SU-DHL-6 (cell line): ENCODE measurements around the gene ABCA3.

ENCODE experiments used
- H2AFZ ChIP-seq: fragments of 200-600 bp; sonication (generic); 2 replicates; pipeline ENCODE4 v1.6.1; 2014; ENCODE audit warnings: low read depth, mild to moderate bottlenecking, moderate library complexity, mixed read lengths, antibody characterized with exemption, low read length; ENCODE audit not compliant: severe bottlenecking
- H3F3A ChIP-seq: fragments of 200-600 bp; shearing (Covaris generic); 2 replicates; pipeline ENCODE4 v1.6.0; 2016; ENCODE audit warnings: antibody characterized with exemption, mild to moderate bottlenecking; ENCODE audit not compliant: insufficient read depth
- H3K27ac ChIP-seq: fragments of 200-600 bp; sonication (generic); 2 replicates; pipeline ENCODE4 v1.5.1; 2016; ENCODE audit warnings: low read depth, mild to moderate bottlenecking, low read length, moderate library complexity, mixed read lengths
- H3K27me3 ChIP-seq: fragments of 200-600 bp; sonication (generic), shearing (Covaris generic); 2 replicates; pipeline ENCODE4 v1.6.0; 2014; ENCODE audit warnings: mild to moderate bottlenecking, low read length
- H3K36me3 ChIP-seq: fragments of 200-600 bp; sonication (generic); 2 replicates; pipeline ENCODE4 v1.6.1; 2014; ENCODE audit warnings: mild to moderate bottlenecking, low read length, mixed read lengths
- H3K4me2 ChIP-seq: fragments of 300-600, 200-600 bp; shearing (Covaris generic), sonication (generic); 2 replicates; pipeline ENCODE4 v1.6.0; 2014; ENCODE audit warnings: low read length, low read depth, mild to moderate bottlenecking; ENCODE audit not compliant: poor library complexity, severe bottlenecking
- H3K4me3 ChIP-seq: fragments of 200-600 bp; sonication (generic); 2 replicates; pipeline ENCODE4 v1.5.1; 2014; ENCODE audit warnings: antibody characterized with exemption, low read length, mild to moderate bottlenecking, mixed read lengths; ENCODE audit not compliant: insufficient read depth, poor library complexity, severe bottlenecking
- H3K79me2 ChIP-seq: fragments of 200-600 bp; sonication (generic); 2 replicates; pipeline ENCODE4 v1.6.1; 2014; ENCODE audit warnings: mild to moderate bottlenecking, low read length, moderate library complexity; ENCODE audit not compliant: insufficient read depth
- H3K9ac ChIP-seq: fragments of 200-600 bp; sonication (generic); 2 replicates; pipeline ENCODE4 v1.7.0; 2014; ENCODE audit warnings: mild to moderate bottlenecking, low read length
- H3K9me2 ChIP-seq: fragments of 200-600 bp; sonication (generic); replicated peaks from 2 replicates; pipeline ENCODE4 v1.6.1; 2014; ENCODE audit warnings: low read length; ENCODE audit not compliant: insufficient read depth
- H3K9me3 ChIP-seq: fragments of 200-600 bp; sonication (generic); 2 replicates; pipeline ENCODE4 v1.6.1; 2014; ENCODE audit warnings: low read length, mixed read lengths; ENCODE audit not compliant: insufficient read depth
- H4K20me1 ChIP-seq: fragments of 200-600 bp; sonication (generic); 2 replicates; pipeline ENCODE4 v1.6.1; 2014; ENCODE audit warnings: low read depth, mild to moderate bottlenecking, antibody characterized with exemption, low read length, moderate library complexity, mixed read lengths
- CTCF ChIP-seq: fragments of 200-600 bp; sonication (generic); IDR thresholded peaks from one replicate; pipeline ENCODE4 v1.5.1; 2017; ENCODE audit warnings: antibody characterized with exemption, mild to moderate bottlenecking, low read length, moderate library complexity; ENCODE audit not compliant: insufficient read depth, poor library complexity, severe bottlenecking
- EZH2phosphoT487 ChIP-seq: fragments of 200-600 bp; sonication (generic), shearing (Covaris generic); conservative IDR thresholded peaks from 2 replicates; pipeline ENCODE4 v1.6.1; 2018; ENCODE audit warnings: mild to moderate bottlenecking, antibody characterized with exemption, low read length, moderate library complexity, mixed read lengths

Gene ABCA3

DNA sequence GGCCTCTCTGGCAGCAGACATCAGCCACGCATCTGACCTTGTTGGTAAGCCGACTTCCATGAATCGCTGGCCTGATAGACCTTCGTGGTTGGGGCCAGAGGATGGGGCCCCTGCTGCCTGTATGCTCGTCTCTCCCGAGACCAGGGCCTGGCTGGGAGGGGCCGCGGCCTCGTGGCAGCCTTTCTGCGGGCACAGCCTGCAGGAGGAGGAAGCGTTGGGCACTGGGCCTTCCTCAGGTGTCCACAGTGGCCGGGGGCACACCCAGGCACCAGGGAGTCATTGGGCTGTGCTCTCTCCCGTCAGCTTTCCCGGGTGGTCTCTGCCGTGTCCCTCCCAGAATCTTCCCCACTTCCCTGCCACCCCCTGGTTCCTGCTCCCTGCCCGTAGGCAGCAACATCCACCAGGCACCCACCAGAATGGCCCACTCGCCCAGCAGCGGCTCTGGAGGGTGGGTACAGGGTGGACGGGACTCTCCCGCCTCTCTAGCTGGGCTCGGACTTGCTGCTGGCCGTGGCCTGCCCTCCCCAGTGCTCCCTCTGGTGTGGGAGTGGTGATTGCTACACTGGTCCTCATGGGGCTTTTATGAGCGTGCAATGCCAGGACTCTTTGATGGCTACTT lies 110.8 kb downstream of the ABCA3 start:
- Histone ChIP-seq H3K9me2 (no peaks in the 10 kb centered on the region), H3K4me3 (no peak overlapping the region), H3K36me3 (no peaks in the 10 kb centered on the region), H3F3A (no peaks in the 10 kb centered on the region), H3K9me3 (no peaks in the 10 kb centered on the region), H2AFZ (no peak overlapping the region), H3K9ac (no peak overlapping the region), H4K20me1 (no peaks in the 10 kb centered on the region), H3K27me3 (no peaks in the 10 kb centered on the region), H3K27ac (no peak overlapping the region), H3K4me2 (no peak overlapping the region), H3K79me2 (peaks cover 33% of the 10 kb centered on the region)
- TF ChIP-seq EZH2phosphoT487 = no peak

DNA sequence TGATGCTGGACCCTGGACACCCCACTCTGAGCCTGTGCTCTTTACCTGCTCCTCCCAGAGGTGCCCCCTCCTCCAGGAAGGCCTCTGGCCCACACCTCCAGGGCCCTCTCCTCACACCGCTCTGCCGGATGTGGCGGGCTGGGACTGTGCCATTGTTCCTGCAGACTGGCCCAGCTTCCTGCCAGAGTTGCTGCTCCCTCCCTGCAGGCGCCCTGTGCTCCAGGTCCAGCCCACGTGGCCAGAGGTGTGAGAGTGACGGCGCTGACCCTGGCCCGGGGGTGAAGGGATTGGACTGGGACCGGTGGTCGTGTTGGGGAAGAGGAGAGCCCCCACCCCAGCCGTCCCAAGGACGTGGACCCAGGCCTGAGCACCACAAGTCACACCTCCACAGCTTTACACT lies 111.4 kb downstream of the ABCA3 start:
- no peaks in the 10 kb centered on the region for H3K9me2 ChIP-seq
- H4K20me1 ChIP-seq = no peaks in the 10 kb centered on the region
- no peak overlapping the region for H3K4me2 ChIP-seq
- 0 out of 2 replicates have a peak, but pooled peaks cover 3% of the 10 kb centered on the region for H3F3A ChIP-seq
- H3K27ac ChIP-seq = no peak overlapping the region
- no peak overlapping the region for H3K9ac ChIP-seq
- no peak overlapping the region for H3K4me3 ChIP-seq
- TF ChIP-seq CTCF = no peak
- no peak for TF ChIP-seq EZH2phosphoT487
- no peaks in the 10 kb centered on the region for H3K36me3 ChIP-seq
- H3K79me2 ChIP-seq = peaks cover 40% of the 10 kb centered on the region
- H3K9me3 ChIP-seq = no peaks in the 10 kb centered on the region
- H2AFZ ChIP-seq = no peak overlapping the region
- no peaks in the 10 kb centered on the region for H3K27me3 ChIP-seq

- Histone ChIP-seq H3K27ac (no peak overlapping the region), H3K9me3 (no peaks in the 10 kb centered on the region), H3K27me3 (no peaks in the 10 kb centered on the region), H3K36me3 (no peaks in the 10 kb centered on the region), H3K4me2 (no peak overlapping the region), H2AFZ (no peak overlapping the region), H4K20me1 (no peaks in the 10 kb centered on the region), H3K9me2 (no peaks in the 10 kb centered on the region), H3F3A (0 out of 2 replicates have a peak, but pooled peaks cover 4% of the 10 kb centered on the region), H3K9ac (no peak overlapping the region), H3K79me2 (peaks cover 44% of the 10 kb centered on the region), H3K4me3 (no peak overlapping the region)
- no peak for TF ChIP-seq EZH2phosphoT487
- no peak for TF ChIP-seq CTCF
These were observed 112.2 kb downstream of the ABCA3 start for GRCh38 chr16:2228161-2228824.

DNA sequence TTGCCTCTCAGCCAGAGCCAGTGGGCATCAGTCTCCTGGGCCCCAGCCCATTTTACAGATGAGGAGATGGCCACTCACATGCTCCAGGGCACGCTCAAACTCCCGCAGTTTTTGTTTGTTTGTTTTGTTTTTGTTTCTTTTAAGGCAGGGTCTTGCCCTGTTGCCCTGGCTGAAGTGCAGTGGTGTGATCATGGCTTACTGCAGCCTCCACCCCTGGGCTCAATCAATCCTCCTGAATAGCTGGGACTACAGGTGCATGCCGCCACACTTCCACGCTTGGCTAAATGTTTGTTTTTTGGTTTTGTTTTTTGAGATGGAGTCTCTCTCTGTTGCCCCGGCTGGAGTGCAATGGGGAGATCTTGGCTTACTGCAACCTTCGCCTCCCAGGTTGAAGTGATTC lies 113.6 kb downstream of the ABCA3 start:
- H3K27me3 ChIP-seq = no peaks in the 10 kb centered on the region
- no peak for TF ChIP-seq EZH2phosphoT487
- no peak for TF ChIP-seq CTCF
- H2AFZ ChIP-seq = no peak overlapping the region
- H3K36me3 ChIP-seq = no peaks in the 10 kb centered on the region
- no peaks in the 10 kb centered on the region for H3K9me3 ChIP-seq
- H3F3A ChIP-seq = peaks cover 4% of the 10 kb centered on the region; the same call in 1 of the 2 replicates
- no peak overlapping the region for H3K27ac ChIP-seq
- peaks cover 44% of the 10 kb centered on the region for H3K79me2 ChIP-seq
- no peaks in the 10 kb centered on the region for H3K9me2 ChIP-seq
- H3K9ac ChIP-seq = no peak overlapping the region
- H4K20me1 ChIP-seq = no peaks in the 10 kb centered on the region
- H3K4me2 ChIP-seq = no peak overlapping the region
- no peak overlapping the region for H3K4me3 ChIP-seq
